Measurements from ENCODE around the gene PLXNB2. TPM values are rescaled to one million over a fixed set of nuclear protein-coding genes. Genes with fewer than 3 reads are reported as not detected.

The PLXNB2 gene
- total RNA-seq, 2 donors from 2014 or later = 169 to 218 TPM

DNA sequence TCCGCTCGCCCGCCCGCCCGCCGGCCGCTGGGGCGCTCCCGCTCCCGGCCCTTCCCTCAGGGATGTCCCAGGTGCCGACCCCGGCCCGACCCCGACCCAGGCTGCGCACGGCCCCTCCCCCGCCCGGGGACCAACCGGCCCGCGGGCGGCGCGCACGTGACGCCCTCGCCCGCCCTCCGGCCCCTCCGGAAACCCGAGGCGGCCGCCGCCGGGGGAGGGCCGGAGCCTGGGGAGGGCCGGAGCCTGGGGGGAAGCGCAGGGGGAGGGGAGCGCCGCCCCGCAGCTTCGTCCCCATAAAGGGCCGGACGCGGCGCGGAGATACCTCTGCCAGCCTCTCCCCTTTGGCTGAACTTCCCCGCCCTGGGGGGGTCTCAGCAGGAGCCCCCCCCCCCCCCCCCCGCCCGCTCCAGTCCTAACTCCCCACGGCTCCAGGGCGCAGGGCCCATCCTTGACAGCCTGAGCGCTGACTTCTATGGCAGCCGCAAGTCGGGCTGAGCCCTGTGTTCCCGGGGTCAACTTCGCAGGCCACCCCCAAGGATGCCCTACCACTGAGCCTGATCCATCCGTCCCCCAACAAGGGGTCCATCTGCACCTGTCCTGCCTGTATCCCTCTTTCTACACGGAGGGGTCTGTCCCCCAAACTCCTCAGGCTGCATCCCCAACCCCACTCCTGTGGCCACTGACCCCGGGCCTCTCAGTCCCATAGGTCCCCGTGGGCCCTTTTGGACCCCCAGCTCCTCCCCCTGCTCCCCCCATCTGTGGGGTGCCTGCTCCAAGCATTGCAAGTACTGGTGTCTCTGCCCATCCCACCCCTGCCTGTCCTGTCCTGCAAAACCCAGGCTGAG, 45.6 kb downstream of the PLXNB2 start, which contains the start of gene MAPK12:
TSS of gene MAPK12 (minus strand) at position 69 of the 845 bp plus-strand sequence. CDS start 174 bp downstream, outside the sequence.
- TF ChIP-seq, protein P1, sequence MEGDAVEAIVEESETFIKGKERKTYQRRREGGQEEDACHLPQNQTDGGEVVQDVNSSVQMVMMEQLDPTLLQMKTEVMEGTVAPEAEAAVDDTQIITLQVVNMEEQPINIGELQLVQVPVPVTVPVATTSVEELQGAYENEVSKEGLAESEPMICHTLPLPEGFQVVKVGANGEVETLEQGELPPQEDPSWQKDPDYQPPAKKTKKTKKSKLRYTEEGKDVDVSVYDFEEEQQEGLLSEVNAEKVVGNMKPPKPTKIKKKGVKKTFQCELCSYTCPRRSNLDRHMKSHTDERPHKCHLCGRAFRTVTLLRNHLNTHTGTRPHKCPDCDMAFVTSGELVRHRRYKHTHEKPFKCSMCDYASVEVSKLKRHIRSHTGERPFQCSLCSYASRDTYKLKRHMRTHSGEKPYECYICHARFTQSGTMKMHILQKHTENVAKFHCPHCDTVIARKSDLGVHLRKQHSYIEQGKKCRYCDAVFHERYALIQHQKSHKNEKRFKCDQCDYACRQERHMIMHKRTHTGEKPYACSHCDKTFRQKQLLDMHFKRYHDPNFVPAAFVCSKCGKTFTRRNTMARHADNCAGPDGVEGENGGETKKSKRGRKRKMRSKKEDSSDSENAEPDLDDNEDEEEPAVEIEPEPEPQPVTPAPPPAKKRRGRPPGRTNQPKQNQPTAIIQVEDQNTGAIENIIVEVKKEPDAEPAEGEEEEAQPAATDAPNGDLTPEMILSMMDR (IDR thresholded peaks at IDR 0.05) = no peak
- no peak within 1 kb of the TSS for H3K27ac ChIP-seq

GRCh38 chr22:50260801-50261614, 46.4 kb downstream of the PLXNB2 start:
- no peaks in the 10 kb centered on the region for H3K9me3 ChIP-seq
- H3K4me1 ChIP-seq (ENCODE audit: control insufficient read depth in 1 of 2, low read depth in 2 of 2) = peaks cover 11 to 14% of the 10 kb centered on the region in 2 donors
- DNase-seq (ENCODE audit: low spot score) (no peak), ATAC-seq (ENCODE audit: insufficient number of reproducible peaks, low FRiP score, low read depth) (no peak)
- H3K27me3 ChIP-seq (replicated peaks; ENCODE audit: insufficient read depth) = peaks cover 7% of the 10 kb centered on the region
- H3K4me3 ChIP-seq = peak overlapping the region; percentile 69
- TF ChIP-seq, protein P1 (IDR thresholded peaks at IDR 0.05) = no peak
- H3K27ac ChIP-seq = no peak overlapping the region
- H3K36me3 ChIP-seq = no peaks in the 10 kb centered on the region

More for the DNA sequence above, 45.6 kb downstream of the PLXNB2 start, which contains the start of gene MAPK12:
- Histone ChIP-seq H3K4me3 (peak within 1 kb of the TSS; percentile 69), H3K9me3 (no peaks in the 10 kb centered on the region), H3K36me3 (no peaks in the 10 kb centered on the region), H3K4me1 (ENCODE audit: control insufficient read depth in 1 of 2, low read depth in 2 of 2) (peaks cover 11 to 15% of the 10 kb centered on the region in 2 donors), H3K27me3 (replicated peaks; ENCODE audit: insufficient read depth) (peaks cover 7% of the 10 kb centered on the region)
- no peak for ATAC-seq (ENCODE audit: insufficient number of reproducible peaks, low FRiP score, low read depth)
- no peak for DNase-seq (ENCODE audit: low spot score)

- H3K4me3 ChIP-seq = peak overlapping the region; percentile 69
- H3K9me3 ChIP-seq = no peaks in the 10 kb centered on the region
- H3K36me3 ChIP-seq = no peaks in the 10 kb centered on the region
- DNase-seq (ENCODE audit: low spot score) (no peak), ATAC-seq (ENCODE audit: insufficient number of reproducible peaks, low FRiP score, low read depth) (no peak)
- no peak overlapping the region for H3K27ac ChIP-seq
- peaks cover 7% of the 10 kb centered on the region for H3K27me3 ChIP-seq (replicated peaks; ENCODE audit: insufficient read depth)
- TF ChIP-seq, protein P1 (IDR thresholded peaks at IDR 0.05) = no peak
- H3K4me1 ChIP-seq (ENCODE audit: control insufficient read depth in 1 of 2, low read depth in 2 of 2) = peaks cover 11 to 14% of the 10 kb centered on the region in 2 donors
These were observed 47.0 kb downstream of the PLXNB2 start for GRCh38 chr22:50260434-50260800.

GRCh38 chr22:50259302-50259701, 48.1 kb downstream of the PLXNB2 start:
- Histone ChIP-seq H3K4me1 (ENCODE audit: control insufficient read depth in 1 of 2, low read depth in 2 of 2) (peaks cover 11 to 14% of the 10 kb centered on the region in 2 donors), H3K27ac (no peak overlapping the region), H3K27me3 (replicated peaks; ENCODE audit: insufficient read depth) (peaks cover 7% of the 10 kb centered on the region), H3K4me3 (no peak overlapping the region), H3K36me3 (no peaks in the 10 kb centered on the region), H3K9me3 (no peaks in the 10 kb centered on the region)
- DNase-seq (ENCODE audit: low spot score) (no peak), ATAC-seq (ENCODE audit: insufficient number of reproducible peaks, low FRiP score, low read depth) (no peak)
- TF ChIP-seq, protein P1 (IDR thresholded peaks at IDR 0.05) = no peak
